ENCODE data around the gene SARM1.
A peak's percentile ranks its signal among the peaks of the same experiment; 100 is the strongest.

The SARM1 gene

GRCh38 chr17:28346746-28347246 is 24.7 kb upstream of the SARM1 start:
- DNase-seq (ENCODE audit: low read depth): no peak
- peak; percentile 29 for TF ChIP-seq CTCF (IDR thresholded peaks at IDR 0.05; ENCODE audit: insufficient read depth, low read depth, low read length, missing control alignments)
- H3K4me3 ChIP-seq (ENCODE audit: low read length): no peak overlapping the region

- H3K4me3 ChIP-seq (ENCODE audit: low read length): no peak overlapping the region
- DNase-seq (ENCODE audit: low read depth): peak; percentile 94
- no peak for TF ChIP-seq CTCF (IDR thresholded peaks at IDR 0.05; ENCODE audit: insufficient read depth, low read depth, low read length, missing control alignments)
Measured at GRCh38 chr17:28347261-28347891, 24.1 kb upstream of the SARM1 start.

GRCh38 chr17:28348979-28349378 is 22.5 kb upstream of the SARM1 start:
- no peak overlapping the region for H3K4me3 ChIP-seq (ENCODE audit: low read length)
- no peak for DNase-seq (ENCODE audit: low read depth)
- no peak for TF ChIP-seq CTCF (IDR thresholded peaks at IDR 0.05; ENCODE audit: insufficient read depth, low read depth, low read length, missing control alignments)

- no peak overlapping the region for H3K4me3 ChIP-seq (ENCODE audit: low read length)
- DNase-seq (ENCODE audit: low read depth): no peak
- no peak for TF ChIP-seq CTCF (IDR thresholded peaks at IDR 0.05; ENCODE audit: insufficient read depth, low read depth, low read length, missing control alignments)
Measured at GRCh38 chr17:28350271-28350670, 21.2 kb upstream of the SARM1 start.

- H3K4me3 ChIP-seq (ENCODE audit: low read length): peak within 1 kb of the TSS; percentile 69
- no peak for TF ChIP-seq CTCF (IDR thresholded peaks at IDR 0.05; ENCODE audit: insufficient read depth, low read depth, low read length, missing control alignments)
- peak; percentile 97 for DNase-seq (ENCODE audit: low read depth)
Measured at GRCh38 chr17:28357061-28357900, 14.2 kb upstream of the SARM1 start, which contains the start of gene POLDIP2. POLDIP2 (minus strand) TSS chr17:28357527; CDS start chr17:28357448, 79 bp downstream.

- no peak for TF ChIP-seq CTCF (IDR thresholded peaks at IDR 0.05; ENCODE audit: insufficient read depth, low read depth, low read length, missing control alignments)
- no peak for DNase-seq (ENCODE audit: low read depth)
- peak overlapping the region; percentile 69 for H3K4me3 ChIP-seq (ENCODE audit: low read length)
Measured at GRCh38 chr17:28357901-28358197, 13.6 kb upstream of the SARM1 start.
